Cerebellar cortex (tissue), 1 donor: ENCODE results near the gene MACROD2.
"Not testable (repeated sequence)": the region's sequence is repeated elsewhere in the genome, so short reads cannot be mapped to it uniquely, and the experiment has no call there.

Experiments used
- DNase-seq: peaks from one replicate; pipeline ENCODE4 v3.0.0-alpha.2; 2015; ENCODE audit warnings: low spot score

Gene MACROD2

DNA sequence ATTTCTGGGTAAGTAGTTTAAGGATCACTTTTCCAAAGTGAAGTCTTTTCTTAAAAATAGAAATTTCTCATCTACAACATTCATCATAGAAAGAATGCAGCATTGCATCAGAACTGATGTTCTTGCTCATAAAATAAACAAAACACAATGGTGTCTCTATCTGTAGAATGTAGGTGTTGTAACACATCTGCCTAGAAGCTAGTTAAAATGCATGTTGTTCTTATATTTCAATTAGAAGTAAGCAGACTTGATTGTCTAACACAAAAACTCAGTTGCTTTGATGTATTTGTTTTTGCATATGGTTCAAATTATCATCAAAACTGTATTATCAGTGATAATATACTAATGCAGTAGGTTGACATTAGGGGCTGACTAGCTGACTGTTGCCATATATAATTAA, 996.8 kb downstream of the MACROD2 start:
- DNase-seq, result no peak

GRCh38 chr20:14992961-14993360, 997.6 kb downstream of the MACROD2 start:
- DNase-seq, result no peak

DNA sequence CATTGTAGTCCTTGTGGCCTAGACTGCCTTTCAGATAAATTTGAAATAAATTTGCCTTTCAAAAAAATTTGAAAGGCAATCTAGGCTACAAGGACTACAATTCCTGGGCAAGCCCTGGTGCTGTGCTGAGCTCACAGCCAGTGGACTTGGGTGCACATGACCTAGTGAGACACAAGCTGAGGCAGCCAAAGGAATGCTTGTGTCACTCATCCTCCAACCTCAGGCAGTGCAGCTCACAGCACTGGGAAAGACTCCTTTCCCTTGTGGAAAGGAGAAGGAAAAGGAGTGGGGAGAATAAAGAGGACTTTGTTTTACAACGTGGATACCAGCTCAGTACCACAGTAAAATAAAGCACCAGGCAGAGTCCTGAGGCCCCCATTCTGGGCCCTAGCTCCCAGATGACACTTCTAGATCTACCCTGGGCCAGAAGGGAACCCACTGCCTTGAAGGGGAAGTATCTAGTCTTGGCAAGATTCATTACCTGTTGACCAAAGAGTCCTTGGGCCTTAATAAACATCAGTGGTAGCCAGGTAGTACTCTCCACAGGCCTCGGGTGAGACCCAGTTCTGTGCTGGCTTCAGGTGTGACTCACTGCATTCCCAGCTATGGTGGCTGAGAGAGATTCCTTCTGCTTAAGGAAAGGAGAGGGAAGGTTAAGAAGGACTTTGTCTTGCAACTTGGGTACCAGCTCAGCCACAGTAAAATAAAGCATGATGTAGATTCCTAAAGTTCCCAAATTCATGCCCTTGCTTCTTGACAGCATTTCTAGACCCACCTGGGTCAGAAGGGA, 1001.8 kb downstream of the MACROD2 start:
- no peak for DNase-seq

GRCh38 chr20:14997791-14998190, 1002.5 kb downstream of the MACROD2 start:
- DNase-seq, result no peak

- DNase-seq, result no peak
Measured at GRCh38 chr20:15005300-15005986, 1010.1 kb downstream of the MACROD2 start.

- no peak for DNase-seq
Measured at GRCh38 chr20:15011631-15012030, 1016.3 kb downstream of the MACROD2 start.

DNA sequence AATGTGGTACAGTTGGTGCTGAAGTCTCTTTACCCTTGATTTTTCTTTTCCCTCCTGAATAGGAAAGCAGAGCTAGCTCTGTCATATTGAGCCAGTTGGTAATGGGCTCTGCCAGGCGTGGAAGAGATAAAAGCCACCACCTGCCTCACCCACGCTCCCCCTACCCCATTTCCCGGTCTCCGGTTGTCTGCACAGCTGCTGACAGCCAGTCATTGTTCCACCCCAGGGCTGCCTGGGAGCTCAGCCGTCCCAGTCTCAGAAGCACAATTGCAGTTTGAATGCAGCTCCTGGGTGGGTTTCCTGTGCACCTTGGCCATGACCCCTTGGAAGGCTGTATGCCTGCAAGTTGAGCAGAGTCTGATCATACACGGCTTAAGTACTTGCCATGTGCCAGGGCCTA, 1017.2 kb downstream of the MACROD2 start:
- no peak for DNase-seq

DNA sequence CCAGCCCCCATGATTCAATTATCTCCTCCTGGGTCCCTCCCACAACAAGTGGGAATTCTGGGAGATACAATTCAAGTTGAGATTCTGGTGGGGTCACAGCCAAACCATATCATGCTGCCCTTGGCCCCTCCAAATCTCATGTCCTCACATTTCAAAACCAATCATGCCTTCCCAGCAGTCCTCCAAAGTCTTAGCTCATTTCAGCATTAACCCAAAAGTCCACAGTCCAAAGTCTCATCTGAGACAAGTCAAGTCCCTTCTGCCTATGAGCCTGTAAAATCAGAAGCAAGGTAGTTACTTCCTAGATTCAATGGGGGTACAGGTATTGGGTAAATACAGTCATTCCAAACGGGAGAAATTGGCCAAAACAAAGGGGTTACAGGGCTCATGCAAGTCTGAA, 1021.6 kb downstream of the MACROD2 start:
- not testable (repeated sequence) for DNase-seq

DNA sequence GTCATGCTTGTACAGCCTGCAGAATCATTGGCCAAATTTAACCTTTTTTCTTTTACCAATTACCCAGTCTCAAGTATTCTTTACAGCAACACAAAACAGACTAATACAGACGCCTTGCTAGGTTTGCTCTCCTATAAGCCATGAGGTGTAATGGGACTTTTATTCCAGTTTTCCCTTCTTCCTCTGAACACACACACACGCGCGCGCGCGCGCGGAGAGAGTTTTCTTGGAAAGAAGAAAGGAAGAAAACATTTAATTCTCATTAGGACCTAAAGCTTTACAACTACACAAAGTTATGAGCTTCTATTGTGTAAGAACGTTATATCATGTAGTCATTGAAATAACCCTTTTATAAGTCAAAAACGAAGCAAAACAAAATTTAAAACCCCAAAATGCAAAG, 1023.6 kb downstream of the MACROD2 start:
- no peak for DNase-seq

- no peak for DNase-seq
Measured at GRCh38 chr20:15020845-15021244, 1025.5 kb downstream of the MACROD2 start.

GRCh38 chr20:15022921-15023320, 1027.6 kb downstream of the MACROD2 start:
- DNase-seq, result no peak

DNA sequence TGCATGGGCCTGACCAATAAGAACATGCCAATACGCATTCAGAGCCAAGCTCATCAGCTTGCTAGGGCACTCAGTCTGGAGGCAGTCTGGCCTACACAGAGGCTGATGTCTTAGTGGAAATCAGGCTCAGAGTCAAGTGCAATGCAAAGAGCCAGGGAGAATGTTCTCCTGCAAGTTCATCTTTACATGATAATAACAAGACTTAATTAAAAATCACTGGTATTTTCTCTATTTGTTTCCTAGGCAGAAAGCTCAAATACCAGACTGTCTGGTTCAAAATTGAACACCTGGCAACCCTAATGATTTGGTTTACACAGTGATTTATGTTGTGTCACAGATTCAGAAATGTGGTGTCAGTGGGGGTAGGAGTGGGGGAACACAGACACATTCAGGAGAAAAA, 1031.4 kb downstream of the MACROD2 start:
- no peak for DNase-seq

GRCh38 chr20:15030826-15031225, 1035.5 kb downstream of the MACROD2 start:
- DNase-seq, result peak; percentile 66

GRCh38 chr20:15031546-15032351, 1036.4 kb downstream of the MACROD2 start:
- no peak for DNase-seq

- no peak for DNase-seq
Measured at GRCh38 chr20:15032352-15032622, 1037.0 kb downstream of the MACROD2 start.

DNA sequence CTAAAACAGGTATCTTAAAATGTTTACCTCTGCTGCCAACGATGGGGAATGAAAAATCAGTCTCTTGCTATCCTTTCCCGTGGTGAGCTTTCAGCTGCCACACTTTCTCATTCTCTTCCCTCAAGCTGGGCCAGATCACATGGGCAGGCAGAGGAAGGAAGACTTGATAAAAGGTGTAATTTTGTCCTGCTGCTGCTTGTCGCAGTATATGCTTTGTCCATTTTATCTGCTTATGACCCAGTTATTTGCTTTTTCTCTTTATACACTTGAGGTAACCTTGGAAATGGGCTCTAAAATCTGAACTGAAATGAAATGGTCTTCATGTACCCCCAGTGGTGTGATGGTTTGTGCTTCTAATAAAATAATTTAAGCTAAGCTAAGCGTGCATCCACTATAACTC, 1038.0 kb downstream of the MACROD2 start:
- peak; percentile 40 for DNase-seq

- no peak for DNase-seq
Measured at GRCh38 chr20:15033891-15034290, 1038.6 kb downstream of the MACROD2 start.

- no peak for DNase-seq
Measured at GRCh38 chr20:15036948-15037347, 1041.6 kb downstream of the MACROD2 start.

DNA sequence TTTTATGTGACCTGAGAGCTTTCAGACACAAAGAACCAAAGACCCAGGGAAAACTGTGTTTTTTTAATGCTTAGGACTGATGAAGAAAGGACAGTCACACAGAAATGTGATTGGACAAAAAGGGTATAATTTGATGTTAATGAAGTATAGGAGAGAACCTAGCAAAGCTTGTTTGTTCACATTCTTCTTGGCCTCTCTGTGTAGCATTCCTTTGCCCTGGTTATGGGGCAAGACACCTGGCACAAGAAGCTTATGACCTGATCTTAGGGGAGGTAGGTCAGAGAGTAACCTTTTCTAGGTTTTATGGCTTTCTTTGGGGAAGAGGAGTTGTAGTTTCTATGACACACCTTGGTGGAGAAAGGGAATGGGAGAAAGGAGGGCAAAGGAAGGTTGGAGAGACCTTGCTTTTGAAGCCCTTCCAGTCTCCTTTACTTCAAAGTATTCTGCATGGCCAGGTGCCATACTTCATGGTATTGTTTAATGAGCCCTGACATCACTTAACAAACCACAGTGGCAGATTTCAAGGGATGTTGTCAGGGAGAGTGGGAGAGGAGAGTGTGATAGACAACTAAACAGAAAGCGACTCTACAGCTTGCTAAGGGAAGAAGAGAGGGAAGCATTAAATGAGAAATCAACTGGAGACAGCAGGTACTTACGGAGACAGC, 1043.9 kb downstream of the MACROD2 start:
- no peak for DNase-seq

- DNase-seq, result no peak
Measured at GRCh38 chr20:15042723-15043122, 1047.4 kb downstream of the MACROD2 start.

DNA sequence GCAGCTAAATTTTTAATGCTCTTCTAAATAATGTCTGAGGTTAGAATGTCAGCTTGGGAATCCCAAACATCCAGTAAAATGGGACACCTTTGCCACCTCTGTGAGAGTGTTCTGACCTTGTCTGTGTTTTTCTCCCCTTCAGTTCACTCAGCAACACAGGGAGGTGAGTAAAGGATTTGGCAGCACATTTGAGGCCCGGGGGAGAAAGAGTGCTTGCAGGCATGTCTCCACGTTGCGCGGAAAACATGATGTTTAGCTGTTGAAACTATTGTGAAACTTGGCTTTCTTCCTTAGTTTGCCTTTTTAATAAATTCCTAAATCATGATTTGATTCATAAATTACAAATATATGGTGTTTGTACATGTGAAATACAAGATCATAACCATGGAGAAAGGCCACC, 1049.9 kb downstream of the MACROD2 start:
- no peak for DNase-seq

- DNase-seq, result no peak
Measured at GRCh38 chr20:15047042-15047441, 1051.7 kb downstream of the MACROD2 start.
